Prostate gland (tissue), 2 donors: Measurements from ENCODE around the gene BRD3.

Experiments
- CTCF ChIP-seq, 4 experiments: fragments of 200-600 bp in 2 of 4; fragments of 450-650 bp in 2 of 4; sonication (generic) in 2 of 4; IDR thresholded peaks; 1 replicate in 3 of 4; 2 replicates in 1 of 4; pipeline ENCODE4 v1.5.1; 2016 to 2019; ENCODE audit warnings: antibody characterized with exemption in 4 of 4, mild to moderate bottlenecking in 2 of 4, moderate library complexity in 2 of 4
- POLR2A ChIP-seq: fragments of 450-650 bp; IDR thresholded peaks from one replicate; pipeline ENCODE4 v1.6.1; 2016; ENCODE audit warnings: antibody characterized with exemption, mild to moderate bottlenecking
- POLR2AphosphoS5 ChIP-seq: sonication (generic); formaldehyde crosslinking; IDR thresholded peaks from one replicate; pipeline ENCODE4 v1.6.1; 2017; ENCODE audit warnings: antibody characterized with exemption

- TF ChIP-seq CTCF (IDR thresholded peaks at IDR 0.05), result no peak
- no peak for TF ChIP-seq POLR2AphosphoS5
- TF ChIP-seq POLR2A, result no peak
These were observed 4.0 kb downstream of the BRD3 start for GRCh38 chr9:134063571-134064450.
